ENCODE measurements around the gene CCDC88C.

DNA sequence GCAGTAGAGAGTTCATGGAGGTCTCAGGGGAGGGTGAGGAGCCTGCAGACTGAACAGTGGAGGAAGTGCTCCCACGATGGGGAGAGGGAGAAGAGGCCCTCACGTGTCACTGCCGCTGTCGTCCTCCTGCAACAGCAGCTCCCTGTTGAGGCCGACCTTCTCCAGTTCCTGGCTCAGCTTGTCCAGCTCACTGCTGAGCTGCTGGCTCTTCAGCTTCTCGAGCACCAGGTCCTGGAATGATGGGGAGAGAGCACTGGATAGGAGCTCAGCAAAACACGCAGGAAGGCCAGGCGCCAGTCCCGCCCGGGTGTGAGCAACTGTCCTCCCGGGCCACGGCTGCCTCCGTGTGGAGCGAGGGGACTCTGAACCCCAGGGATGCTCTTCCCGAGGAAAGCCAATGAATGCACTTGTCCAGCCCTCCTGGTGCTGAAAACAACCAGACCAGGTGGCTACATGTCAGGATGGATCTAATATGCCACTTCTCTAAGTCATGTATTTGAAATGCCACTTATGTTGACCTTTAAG, 107.8 kb downstream of the CCDC88C start:
- no peak for TF ChIP-seq ZFX (IDR thresholded peaks at IDR 0.05; ENCODE audit: borderline replicate concordance)
- TF ChIP-seq, protein P1, sequence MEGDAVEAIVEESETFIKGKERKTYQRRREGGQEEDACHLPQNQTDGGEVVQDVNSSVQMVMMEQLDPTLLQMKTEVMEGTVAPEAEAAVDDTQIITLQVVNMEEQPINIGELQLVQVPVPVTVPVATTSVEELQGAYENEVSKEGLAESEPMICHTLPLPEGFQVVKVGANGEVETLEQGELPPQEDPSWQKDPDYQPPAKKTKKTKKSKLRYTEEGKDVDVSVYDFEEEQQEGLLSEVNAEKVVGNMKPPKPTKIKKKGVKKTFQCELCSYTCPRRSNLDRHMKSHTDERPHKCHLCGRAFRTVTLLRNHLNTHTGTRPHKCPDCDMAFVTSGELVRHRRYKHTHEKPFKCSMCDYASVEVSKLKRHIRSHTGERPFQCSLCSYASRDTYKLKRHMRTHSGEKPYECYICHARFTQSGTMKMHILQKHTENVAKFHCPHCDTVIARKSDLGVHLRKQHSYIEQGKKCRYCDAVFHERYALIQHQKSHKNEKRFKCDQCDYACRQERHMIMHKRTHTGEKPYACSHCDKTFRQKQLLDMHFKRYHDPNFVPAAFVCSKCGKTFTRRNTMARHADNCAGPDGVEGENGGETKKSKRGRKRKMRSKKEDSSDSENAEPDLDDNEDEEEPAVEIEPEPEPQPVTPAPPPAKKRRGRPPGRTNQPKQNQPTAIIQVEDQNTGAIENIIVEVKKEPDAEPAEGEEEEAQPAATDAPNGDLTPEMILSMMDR (IDR thresholded peaks at IDR 0.05) = no peak

Data from 22Rv1 (cell line).